GM18858 (cell line): ENCODE data around the gene WFDC10A.
"Not testable (repeated sequence)": the region's sequence is repeated elsewhere in the genome, so short reads cannot be mapped to it uniquely, and the experiment has no call there.

ENCODE experiments used
- ATAC-seq: cut with Tn5 transposase; IDR thresholded peaks from one replicate; pipeline ENCODE4 v1.9.1; 2021; ENCODE audit not compliant: unreplicated experiment

The WFDC10A gene

DNA sequence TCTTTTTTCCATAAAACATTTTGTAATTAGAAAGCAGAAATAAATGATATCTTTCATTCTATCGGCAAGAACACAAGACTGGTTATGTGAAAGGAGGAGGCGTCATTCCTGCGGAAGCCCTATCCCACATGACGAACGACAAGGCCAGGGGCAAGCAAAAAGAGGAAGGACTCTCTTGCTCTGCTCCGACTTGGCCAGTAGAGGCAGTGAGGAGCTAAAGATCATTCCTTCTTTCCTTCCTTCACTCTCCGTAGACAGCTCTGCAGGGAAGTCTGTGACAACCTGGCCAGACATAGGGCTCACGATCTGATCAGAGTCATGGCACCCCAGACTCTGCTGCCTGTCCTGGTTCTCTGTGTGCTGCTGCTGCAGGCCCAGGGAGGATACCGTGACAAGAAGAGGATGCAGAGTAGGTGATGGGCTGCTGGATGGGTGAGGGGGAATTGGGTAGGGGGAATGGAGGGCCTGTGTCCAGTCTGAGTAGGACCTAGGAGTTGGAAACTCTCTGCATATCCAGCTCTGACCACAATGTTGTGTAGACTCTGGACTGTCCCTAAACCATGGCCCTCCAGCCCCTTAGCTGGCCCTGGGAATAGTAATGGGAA, at the start of gene WFDC10A:
Gene WFDC10A (plus strand): TSS at position 244 of the 605 bp plus-strand sequence. CDS start 75 bp downstream, at position 319.
- ATAC-seq = no peak

DNA sequence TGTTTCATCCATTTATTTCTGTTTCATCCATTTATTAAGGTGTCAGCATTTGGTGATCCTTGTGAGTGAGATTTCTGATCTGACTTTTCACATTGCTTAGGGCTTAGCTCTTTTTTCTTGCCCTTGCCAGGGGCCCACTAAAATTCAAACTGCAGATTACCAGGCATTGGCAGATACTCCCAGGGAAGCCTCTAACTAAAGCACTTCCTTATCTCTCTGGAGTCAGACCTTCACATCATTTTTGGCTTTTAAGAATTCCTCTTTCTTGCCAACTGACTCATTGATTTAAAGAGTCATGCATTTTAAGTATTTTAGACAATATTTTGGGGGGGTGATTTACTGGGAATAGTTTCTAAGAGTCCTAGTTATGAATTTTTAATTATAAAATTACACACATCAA, 47.8 kb upstream of the WFDC10A start:
- no peak for ATAC-seq

DNA sequence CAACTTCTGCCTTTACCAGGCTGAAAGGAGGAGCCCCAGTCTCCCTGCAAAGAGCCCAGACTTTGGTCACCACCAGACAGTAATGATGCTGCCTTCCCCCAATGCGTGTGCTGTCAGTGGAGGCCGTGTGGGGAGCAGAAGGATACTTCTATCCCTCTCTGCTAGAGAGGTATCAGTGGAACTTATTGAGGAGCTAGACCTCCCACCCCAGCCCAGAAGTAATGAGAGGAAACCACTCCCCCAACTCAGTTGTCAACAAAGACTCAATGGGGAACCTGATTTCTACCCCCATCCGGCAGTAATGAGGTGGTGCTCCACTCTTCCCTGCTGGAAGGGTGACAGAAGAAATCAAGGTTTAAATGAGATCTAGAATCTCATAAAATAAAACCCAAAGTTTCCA, 46.0 kb upstream of the WFDC10A start:
- no peak for ATAC-seq

DNA sequence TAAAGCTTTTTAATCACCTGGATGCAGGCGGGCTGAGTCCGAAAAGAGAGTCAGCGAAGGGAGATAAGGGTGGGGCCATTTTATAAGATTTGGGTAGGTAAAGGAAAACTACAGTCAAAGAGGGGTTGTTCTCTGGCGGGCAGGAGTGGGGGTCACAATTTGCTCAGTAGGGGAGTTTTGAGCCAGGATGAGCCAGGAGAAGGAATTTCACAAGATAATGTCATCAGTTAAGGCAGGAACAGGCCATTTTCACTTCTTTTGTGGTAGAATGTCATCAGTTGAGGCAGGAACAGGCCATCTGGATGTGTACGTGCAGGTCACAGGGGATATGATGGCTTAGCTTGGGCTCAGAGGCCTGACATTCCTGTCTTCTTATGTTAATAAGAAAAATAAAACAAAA, 45.2 kb upstream of the WFDC10A start:
- not testable (repeated sequence) for ATAC-seq

DNA sequence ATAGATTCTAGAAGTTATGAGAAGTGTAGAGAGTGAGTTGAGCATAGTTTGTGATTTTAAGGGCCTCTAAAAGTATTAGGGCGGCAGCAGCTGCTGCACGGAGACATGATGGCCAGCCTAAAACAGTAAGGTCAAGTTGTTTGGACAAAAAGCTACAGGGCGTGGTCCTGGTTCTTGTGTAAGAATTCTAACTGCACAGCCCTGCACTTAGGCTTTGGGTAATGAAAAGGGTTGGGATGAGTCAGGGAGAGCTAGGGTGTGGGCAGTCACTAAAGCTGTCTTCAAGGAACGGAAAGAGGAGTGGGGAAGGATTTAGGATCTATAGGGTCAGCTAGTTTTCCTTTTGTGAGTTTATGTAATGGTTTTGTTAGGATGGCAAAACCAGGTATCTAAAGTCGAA, 43.6 kb upstream of the WFDC10A start:
- not testable (repeated sequence) for ATAC-seq

DNA sequence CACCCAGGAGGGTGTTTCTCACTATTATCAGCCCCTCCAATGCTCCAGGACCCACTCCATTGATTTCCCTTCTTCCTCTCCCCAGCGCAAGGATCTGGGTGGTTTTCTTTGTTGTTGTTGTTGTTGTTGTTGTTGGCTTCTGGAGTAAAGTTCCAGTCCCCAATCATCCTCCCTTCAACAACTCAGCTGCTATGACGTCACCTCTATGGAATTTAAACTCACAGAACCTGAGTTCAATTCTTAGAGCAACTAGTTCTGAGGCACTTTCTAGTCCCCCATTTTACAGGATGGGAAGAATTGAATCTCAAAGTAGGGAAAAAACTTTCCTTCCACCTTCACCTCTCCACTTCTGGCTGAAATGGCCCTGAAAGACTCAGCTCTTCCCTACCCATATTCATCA, 40.7 kb upstream of the WFDC10A start:
- ATAC-seq = no peak

DNA sequence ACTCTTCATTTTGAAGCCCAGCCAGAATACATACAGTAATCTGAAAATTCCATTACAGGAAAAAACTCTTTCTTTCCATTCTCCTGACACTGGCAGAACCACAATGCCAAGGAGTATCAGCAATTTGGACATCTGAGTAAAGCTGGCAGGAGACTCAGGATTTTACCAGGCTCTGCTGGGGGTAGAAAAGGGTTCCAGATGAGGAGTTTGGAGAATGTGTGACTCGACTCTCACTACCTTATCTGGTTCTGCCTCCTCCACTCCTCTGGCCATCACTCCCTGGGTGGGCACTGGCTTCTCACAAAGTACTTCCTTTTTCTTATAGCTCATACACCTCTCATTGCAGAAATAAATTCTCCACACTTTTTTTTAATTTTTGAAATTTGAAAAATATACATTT, 39.8 kb upstream of the WFDC10A start:
- no peak for ATAC-seq

DNA sequence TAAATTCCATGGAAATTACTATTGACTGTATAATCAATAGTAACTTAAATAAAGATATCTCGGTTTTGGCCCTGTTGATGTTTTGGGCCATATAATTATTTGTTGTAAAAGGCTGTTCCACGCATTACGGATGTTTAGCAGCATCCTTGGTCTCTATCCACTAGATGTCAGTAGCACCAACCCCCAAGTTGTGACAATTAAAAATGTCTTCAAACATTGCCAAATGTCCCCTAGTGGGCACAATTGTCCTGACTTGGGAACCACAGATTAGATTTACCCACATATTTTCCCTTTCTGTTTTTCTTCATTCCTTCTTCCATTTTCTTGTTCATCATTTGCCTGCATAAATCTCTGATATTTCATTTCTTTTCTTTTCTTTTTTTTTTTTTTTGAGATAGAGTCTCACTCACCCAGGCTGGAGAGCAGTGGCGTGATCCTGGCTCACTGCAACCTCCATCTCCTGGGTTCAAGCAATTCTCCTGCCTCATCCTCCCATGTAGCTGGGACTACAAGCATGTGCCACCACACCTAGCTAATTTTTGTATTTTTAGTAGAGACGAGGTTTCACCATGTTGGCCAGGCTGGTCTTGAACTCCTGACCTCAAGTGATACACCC, 36.9 kb upstream of the WFDC10A start:
- no peak for ATAC-seq

DNA sequence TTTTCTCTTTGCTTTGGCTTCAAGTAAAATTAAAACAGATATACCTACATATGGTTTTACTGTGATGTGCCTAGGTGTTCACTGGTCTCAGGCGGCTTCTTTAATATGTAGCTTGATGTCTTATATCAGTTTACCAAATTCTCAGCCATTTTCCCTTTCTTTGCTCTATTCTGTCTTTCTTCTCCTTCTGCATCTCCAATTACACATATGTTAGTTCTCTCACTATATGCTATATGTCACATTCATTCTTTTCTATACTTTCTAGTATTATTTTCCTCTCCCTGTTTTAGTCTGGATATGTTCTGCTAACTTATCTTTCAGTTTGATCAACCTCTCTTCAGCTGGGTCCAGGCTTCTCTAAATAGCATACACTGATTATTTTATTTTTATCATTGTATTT, 36.0 kb upstream of the WFDC10A start:
- no peak for ATAC-seq

DNA sequence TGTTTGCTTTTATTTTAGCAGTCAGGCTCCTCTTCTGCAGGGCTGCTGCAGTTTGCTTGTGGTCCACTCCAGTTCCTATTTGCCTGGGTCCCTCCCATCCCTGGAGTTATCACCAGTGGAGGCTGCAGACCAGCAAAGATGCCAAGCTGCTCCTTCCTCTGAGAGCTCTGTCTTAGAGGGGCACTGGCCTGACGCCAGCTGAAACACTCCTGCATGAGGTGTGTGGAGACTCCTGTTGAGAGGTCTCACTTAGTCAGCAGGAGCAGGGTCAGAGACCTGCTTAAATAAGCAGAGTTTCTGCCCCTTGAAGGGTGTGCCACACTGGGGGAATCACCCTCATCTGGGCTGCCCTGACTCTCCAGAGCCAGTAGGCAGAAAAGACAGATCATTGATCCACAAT, 34.3 kb upstream of the WFDC10A start:
- ATAC-seq = no peak

DNA sequence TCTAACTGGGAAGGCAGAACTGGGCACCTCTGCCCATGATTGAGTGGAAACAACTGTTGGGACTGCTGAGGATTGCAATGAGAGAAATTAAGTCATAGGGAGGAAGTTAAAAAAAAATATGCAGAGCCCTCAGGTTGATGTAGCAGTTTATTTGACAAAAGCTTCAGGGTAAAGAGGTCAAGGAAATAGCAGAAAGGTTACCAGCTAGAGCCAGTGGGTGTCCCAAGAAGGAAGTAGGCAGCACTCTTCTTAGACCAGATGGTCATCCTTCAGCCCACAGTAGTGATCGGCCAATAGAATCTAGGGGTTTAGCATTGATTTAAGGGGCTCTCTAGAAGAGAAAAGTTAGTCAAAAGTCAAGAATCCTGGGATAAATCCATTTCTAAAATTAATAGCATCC, 21.7 kb upstream of the WFDC10A start:
- no peak for ATAC-seq

DNA sequence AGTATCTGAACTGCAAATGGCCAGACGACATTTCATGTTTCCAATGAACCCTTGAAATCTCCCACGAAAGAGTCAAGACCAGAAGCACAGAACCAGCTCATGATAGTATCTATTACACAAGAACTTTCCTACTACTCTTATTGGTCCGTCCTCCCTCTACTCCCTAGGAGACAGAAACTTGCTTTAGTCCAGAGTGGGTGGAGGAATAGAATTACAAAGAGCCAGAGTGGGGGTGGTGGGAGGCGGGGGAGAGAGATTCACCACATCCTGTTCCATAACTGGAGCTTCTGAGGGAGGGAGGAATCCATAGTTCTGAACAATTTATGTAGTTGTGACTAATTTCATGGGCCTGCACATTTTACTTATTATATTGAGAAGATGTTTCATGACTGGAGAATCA, 18.5 kb upstream of the WFDC10A start:
- no peak for ATAC-seq

DNA sequence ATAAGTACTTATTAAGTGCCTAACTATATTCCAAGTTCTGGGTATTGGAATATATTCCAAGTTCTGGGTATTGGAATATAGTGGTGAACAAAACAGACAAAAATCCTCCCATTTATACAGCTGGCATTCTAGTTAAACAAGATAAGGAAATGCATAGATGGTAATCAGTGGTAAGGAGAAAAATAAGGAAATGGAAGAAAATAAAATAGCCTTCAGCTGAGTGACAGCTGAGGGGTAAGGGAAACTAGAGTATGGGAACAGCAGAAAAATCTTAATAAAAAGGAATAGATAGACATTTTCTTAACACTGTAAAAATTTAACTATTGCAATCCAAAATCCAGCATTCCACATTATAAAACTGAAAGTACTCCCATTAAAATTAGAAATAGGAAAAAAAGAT, 17.2 kb upstream of the WFDC10A start:
- no peak for ATAC-seq

DNA sequence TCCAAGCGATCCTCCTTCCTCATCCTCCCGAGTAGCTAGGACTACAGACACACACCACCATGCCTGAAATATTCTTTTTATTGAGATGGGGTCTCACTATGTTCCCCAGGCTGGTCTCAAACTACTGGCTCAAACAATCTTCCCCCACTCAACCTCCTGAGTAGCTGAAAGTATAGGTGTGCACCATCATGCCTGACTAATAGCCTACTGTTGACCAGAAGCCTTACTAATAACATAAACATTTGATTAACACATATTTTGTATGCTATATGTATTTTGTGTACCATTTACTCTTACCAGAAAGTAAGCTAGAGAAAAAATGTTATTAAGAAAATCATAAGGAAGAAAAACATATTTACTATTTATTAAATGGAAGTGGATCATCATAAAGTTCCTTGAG, 11.9 kb upstream of the WFDC10A start:
- no peak for ATAC-seq

DNA sequence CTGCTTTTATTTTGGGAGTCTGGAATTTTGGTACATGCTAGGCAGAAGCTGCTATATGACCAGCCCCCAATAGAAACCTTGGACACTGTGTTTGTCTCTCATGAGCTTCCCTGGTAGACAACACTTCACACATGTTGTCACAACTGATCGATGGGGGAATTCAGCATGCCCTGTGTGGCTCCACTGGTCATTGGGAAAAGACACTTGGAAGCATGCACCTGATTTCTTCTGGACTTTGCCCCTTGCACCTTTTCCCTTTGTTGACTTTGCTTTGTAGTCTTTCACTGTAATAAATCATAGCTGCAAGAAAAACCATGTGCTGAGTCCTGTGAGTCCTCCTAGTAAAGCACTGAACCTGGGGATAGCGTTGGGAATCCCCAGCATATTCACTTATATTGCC, 7.9 kb upstream of the WFDC10A start:
- ATAC-seq = no peak

DNA sequence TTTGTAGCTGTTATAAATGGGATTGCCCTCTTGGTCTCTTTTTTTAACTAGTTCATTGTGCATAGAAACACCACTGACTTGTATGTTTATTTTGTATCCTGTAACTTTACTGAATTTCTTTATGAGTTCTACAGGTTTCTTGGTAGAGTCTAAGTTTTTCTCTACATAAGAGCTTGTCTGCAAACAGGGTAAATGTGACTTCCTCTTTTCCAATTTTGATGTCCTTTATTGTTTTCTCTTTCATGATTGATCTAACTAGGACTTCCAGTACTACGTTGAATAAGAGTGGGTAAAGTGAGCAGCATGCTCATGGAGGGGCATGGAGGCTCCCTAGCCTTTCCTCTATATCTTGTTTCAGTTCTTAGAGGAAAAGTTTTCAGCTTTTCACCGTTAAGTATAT, 3.0 kb upstream of the WFDC10A start:
- no peak for ATAC-seq

DNA sequence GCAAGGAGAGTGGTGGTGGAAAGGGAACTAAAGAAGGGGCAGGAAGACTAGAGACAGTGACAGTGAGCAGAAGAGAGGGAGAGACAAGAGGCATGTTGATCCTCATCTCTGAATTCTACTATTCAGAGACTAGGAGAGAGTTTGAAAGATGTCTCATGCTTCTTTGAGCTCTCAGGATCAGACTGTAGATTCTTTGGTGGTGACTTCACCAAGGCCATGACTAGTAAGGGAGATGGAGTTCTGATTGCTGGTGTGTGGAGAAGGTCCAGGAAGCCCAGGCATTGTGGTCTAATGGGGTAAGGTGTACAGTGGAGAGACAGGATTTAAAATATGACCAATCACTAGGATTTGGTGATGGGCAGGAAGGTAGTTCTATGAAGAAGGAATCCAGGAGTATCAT, 832 bp downstream of the WFDC10A start:
- ATAC-seq = no peak

DNA sequence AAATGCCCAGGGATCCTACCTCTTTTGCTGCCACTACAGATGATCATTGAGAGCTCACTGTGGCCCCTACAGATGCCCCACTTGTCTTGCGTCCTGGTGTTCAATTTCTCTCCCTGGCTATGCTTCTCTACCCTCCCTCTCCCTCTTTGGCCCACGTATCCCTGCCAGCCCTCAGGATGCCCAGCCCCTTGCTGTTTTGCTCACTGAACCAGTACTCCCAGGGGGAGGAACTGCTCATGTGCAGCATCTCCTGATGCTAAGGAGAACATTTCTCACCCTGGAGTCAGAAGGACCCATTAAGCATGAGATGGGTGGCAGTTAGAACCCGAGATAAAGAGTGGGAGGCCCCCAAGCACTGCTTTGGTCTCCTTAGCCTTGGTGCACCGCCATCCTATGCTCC, 1.6 kb downstream of the WFDC10A start, which contains the start of gene WFDC9:
Gene WFDC9 (minus strand): TSS at position 101 of the 400 bp plus-strand sequence. CDS start 21,103 bp downstream, outside the sequence.
- no peak for ATAC-seq

DNA sequence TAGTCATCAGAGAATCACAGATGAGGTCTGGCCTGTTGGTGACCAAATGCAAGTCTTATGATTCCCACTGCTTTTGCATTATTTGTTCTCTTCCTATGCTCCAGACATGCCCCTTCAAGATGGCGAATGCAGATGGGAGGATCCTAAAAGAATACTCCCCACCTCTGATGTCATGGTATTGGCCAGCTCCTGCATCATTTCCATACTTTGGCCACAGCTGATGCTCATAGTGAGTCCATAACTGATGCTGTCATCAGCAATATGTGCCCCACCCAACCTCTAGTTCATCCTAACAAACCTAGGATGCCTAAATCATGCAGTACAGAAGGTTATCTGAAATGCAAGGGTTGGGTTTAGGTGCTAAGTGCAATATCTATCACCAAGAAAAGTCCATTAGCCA, 7.0 kb downstream of the WFDC10A start:
- ATAC-seq = no peak

DNA sequence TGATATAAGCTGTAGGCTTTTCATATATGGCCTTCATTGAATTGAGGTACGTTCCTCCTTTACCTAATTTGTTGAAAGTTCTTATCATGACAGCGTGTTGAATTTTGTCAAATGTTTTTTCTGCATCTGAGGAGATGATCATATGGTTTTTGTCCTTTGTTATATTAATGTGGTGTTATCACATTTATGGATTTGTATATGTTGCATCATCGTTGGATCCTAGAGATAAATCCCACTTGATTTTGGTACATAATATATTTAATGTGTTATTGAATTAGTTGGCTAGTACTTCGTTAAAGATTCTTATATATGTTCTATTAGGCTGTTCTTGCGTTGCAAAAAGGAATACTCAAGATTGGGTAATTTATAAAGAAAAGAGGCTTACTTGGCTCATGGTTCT, 10.1 kb downstream of the WFDC10A start:
- ATAC-seq = no peak

DNA sequence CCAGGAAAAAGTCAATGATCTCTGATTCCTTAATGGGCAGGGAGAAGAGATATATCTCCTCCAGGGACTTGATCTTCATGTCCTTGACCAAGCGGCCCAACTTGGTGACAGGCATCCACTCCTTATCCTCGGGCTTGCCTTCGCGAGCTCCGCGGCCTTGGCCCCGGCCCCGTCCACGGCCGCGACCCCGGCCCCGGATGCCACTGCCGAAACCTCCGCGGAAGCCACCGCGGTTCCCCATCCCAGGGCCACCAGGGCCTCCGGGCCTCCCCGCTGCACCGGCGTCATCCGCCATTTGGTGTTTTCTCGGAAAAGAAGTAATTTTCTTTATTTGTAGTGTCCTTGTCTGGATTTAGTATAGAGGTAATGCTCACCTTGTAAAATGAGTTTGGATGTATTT, 11.5 kb downstream of the WFDC10A start:
- not testable (repeated sequence) for ATAC-seq

DNA sequence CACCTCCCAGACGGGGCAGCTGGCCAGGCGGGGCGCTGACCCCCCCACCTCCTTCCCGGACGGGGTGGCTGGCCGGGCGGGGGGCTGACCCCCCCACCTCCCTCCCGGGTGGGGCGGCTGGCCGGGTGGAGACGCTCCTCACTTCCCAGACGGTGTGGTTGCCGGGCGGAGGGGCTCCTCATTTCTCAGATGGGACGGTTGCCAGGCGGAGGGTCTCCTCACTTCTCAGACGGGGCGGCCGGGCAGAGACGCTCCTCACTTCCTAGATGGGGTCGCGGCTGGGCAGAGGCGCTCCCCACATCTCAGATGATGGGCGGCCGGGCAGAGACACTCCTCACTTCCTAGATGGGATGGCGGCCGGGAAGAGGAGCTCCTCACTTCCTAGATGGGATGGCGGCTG, 16.3 kb downstream of the WFDC10A start:
- not testable (repeated sequence) for ATAC-seq

DNA sequence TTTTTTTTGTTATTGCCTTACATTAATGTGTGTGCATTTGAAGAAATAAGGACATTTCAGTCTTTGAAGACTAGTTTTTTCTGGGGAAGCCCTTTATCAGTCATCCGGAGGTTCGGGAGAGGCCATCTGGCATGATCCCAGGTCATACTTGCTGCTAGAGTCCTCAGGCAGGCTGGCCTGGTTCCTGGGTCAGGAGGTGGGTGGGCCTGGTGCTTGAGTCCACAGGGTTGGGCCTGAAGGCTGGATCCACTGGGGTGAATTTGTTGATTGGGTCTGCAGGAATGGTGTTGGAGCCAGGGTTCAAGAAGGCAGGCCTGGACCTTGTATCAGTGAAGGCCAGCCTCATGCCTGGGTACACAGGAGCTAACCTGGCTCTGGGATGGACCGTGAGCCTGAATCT, 17.3 kb downstream of the WFDC10A start:
- ATAC-seq = no peak
